Stimulated activated CD4-positive, alpha-beta T cell treated with anti-CD3 and anti-CD28 coated beads, Interleukin-1b, Interleukin-23, amount 100 ng/mL, for 1 hour (primary cell): Measurements from ENCODE around the gene DBR1.
"Not testable (repeated sequence)": the region's sequence is repeated elsewhere in the genome, so short reads cannot be mapped to it uniquely, and the experiment has no call there.

Source experiments
- DNase-seq, 2 donors: peaks; one replicate each; pipeline ENCODE4 v3.0.0-alpha.2; 2020; ENCODE audit warnings: low read depth in 2 of 2

DBR1 gene

DNA sequence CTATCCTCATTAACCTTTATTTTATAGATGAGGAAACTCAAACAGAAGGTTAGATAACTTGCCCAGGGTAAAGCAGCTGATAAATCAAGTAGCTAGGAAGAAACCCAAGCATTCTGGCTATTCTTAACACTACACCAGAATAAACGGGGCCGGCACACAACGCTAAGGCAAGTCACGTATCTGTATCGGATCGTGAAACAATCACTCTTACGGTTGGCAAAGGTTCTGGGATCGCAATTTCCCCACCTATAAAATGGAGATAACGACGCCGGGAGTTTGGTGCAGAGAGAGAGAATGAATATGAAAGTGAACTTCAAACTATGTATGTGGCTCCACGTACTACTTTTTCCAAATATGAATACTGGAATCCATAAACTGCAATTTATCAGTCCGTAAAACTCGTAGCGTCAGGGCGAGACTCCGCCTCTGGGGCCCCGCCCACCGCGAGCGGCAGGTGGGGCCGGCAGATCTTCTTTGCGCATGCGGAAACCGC, 12.1 kb upstream of the DBR1 start:
- DNase-seq, result peak; percentile 74 to 79

DNA sequence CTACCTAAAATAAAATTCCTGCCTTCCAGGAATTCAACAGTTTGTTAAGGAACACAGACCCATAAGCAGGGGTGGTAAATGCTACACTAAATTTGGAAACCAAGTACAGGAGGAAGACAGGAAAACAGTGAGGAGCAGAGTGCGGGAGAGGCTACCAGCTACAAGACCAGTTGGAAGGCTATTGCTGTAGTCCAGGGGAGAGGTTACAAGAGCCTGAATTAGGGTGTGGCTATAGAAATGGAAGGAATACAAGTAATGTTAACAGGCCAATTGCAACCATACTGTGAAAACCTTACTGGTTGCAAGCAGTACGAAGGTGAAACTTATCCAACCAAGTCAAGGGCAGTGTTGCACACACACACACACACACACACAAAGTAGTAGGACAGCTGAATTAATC, 11.5 kb upstream of the DBR1 start:
- no peak for DNase-seq

DNA sequence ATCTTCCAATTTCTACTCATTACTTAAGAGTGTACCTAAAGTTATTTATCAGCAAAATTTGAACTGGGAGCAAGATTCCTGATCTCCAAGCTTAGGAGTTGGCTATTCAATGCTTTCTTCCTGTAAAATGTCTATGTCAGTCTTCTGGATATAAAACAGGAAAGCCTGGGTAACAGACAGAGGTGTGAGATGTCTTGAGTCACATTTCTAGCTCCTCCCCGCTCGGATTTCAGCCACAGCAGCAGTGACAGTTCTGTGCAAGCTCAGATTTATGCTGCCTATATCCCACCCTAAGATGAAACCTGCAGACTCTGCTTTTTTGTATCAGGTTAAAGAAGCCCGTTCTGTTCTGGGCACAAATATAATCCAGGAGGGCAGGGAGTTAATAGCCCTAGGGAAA, 10.3 kb upstream of the DBR1 start:
- DNase-seq, result no peak

DNA sequence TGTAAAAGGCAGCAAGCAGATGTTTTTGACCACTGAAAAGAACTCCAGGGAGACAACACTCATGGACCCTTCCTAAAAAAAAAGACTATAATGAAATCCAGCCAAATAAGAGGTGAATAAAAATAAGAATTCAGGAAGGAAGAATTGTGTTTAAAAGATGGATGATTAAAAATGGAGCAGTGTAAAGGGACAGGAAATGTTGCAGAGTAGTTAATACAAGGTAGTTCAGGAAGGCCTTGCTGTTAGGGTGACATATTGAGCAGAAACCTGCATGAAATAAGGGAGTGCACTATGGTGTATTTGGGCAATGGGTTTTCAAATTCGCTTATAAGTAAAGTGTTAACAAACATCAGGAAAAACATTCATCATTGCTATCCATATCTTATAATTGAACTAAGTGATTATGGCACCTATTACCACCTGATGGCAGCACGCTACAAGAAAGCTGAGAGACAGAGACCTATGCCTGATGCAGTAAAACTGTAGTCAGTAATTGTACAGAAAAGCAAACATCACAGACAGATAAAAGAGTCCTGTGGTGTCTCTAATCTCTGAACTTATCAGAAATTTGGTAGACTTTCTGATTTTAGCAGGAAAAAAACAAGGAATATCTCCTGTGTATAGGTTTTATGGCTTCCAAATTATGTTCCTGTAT, 5.8 kb upstream of the DBR1 start:
- no peak for DNase-seq

DNA sequence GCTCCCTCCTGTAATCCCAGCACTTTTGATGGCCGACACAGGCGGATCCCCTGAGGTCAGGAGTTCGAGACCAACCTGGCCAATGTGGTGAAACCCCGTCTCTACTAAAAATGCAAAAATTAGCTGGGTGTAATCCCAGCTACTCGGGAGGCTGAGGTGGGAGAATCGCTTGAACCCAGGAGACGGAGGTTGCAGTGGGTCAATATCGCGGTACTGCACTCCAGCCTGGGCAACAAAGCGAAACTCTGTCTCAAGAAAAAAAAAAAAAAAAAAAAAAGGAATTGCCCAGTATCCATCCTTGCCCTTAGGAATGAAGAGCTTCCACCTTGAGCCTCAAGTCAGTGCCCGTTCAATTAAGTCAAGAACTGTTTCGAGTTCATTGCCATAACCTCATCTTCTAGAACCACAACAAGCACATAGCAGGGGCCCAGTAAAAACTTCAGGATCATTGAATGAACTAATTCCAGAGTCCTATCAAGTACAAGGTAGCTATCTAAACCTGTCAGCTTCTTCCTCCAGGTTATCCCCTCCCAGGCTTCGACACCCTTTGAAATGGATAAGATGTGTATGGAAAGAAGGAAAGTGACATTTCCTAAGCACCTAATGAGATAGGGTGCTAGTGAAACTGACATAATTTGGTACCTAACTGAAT, 826 bp downstream of the DBR1 start:
- no peak for DNase-seq

DNA sequence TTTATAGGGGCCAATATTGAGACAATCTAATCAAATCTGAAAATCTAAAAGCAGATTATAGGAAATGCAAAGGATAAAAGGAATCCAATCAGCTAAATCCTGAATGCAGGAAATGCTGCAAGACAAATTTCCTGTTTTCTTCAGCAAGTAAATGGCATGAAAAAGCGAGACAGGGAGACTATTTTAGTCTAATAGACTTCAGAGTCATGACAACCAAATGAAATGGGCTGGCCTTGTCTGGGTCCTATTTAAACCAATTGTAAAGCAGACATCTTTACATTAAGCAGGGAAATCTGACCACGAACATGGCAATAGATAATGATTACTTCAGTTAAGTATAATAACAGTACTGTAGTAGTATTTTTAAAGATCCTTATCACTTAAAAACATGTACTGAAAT, 2.1 kb downstream of the DBR1 start:
- no peak for DNase-seq

DNA sequence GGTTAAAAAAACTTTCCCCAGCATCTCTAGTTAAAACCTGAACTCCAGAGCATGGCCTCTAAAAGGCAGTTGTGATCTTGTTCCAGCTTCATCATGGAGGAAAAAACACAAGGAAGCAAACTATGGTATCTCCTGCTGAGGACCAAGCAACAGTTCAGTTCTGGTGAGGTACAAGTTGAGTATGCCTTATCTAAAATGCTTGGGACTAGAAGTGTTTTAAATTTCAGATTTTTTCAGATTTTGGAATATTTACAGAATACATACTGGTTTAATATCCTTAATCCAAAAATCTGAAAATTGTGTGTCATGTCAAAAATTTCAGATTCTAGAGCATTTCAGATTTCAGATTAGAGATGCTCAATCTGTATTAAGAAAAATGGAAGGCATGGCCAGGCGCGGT, 9.7 kb downstream of the DBR1 start:
- no peak for DNase-seq

DNA sequence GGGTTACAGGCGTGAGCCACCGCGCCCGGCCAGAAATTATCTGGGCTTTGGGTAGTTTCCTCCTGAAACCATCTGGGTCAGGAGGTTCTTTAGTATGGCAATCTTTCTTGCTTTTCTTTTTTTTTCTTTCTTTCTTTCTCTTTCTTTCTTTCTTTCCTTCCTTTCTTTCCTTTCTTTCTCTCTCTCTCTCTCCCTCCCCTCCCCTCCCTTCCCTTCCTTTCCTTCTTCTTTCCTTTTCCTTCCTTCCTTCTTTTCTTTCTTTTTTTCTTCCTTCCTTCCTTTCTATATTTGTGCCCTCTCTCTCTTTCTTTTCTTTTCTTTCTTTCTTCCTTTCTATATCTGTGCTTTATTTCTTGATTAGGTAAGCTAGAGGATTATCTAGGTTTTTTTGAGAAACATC, 17.0 kb downstream of the DBR1 start:
- DNase-seq, result no peak

DNA sequence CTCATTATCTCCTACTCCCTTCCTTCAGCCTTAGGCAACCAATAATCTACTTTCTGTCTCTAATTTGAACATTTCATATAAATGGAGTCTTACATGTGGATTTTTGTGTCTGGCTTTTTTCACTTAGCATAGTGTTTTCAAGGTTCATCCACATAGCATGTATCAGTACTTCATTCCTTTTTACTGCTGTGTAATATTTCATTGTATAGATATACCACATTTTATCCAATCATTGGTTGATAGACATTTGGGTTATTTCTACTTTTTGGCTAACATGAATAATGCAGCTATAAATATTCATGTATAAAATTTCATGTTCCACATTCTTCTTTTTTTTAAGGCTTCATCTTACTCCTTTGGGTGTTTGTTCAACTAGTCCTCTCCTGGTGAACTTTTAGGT, 20.2 kb downstream of the DBR1 start:
- DNase-seq, result no peak

DNA sequence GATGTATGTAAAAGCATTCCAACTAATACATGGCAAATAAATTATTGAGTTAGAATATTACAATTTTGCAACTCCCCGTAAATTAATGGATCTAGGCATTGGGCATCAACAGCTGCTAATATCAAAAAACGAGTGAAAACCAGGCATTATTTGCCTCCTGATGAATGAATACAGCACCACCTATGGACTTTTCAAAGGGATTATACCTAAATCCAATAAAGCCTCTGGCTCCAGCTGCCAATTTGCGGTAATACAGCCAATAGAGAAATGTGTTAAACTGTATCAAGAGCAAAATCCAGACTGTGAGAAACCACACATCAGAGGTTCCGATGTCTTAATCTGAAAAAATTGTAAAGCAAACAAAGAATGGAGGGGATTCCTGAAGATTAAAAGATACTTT, 26.2 kb downstream of the DBR1 start:
- DNase-seq, result no peak

DNA sequence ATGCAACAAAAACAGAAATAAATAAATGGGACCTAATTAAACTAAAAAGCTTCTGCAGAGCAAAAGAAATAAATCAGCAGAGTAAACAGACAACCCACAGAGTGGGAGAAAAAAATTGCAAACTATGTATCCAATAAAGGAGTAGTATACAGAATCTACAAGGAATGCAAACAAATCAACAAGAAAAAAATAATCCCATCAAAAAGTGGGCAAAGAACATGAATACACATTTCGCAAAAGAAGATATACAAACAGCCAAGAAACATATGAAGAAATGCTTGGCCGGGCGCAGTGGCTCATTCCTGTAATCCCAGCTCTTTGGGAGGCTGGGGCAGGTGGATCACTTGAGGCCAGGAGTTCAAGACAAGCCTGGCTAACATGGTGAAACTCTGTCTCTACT, 32.5 kb downstream of the DBR1 start:
- DNase-seq, result not testable (repeated sequence)

DNA sequence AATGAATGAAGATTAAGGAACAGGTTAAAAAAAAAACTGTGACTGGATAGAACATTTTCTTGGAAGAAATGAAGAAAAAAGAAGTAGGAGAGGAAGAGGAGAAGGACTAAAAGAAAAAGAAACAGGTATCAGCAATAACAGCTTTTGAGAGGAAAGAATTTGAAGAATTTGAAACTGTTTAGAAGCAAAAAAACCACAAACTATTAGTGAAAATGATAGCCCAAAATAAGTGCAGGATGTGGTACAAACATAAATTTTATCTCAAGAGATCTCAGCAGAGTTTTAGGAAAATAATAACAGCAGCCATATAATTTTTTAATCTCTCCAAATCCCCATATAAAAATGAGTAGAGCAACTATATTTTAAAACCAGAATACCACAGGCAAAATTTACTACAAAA, 33.8 kb downstream of the DBR1 start:
- DNase-seq, result no peak

DNA sequence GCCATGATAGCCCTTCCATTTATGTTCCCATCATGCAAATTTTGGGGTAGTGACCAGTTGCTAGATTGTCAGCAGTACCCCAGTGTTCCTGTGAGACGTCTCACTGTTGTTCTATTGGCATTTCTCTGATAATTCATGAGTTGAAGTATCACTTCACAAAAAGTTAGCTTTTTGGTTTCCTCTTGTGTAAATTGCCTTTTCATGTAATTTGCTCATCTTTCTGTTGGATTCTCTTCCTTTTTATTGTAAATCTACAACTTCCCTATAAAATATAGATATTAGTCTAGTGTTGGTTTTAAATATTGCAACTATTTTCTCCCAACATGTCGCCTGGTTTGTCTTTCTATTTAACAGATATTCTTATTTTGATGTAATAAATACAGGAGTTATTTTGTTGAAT, 35.0 kb downstream of the DBR1 start:
- DNase-seq, result no peak

DNA sequence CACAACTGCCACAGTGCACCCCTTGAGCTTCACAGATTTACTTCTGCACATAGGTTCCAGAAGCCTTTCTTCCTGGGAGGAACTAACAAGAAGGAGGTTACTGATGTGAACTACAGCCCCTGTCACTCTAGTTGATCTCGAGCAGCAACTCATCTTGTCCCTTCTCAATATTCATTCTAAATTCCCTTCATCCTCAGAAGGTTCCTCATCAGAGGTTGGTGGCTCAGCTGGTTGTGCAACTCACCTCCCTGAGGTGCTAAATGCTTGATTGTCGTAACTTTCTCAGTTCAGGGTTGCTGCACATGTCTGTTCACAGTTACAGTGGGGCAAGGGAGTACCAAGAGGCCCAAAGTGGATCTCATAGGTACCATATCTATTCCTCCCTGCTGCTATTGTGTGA, 36.9 kb downstream of the DBR1 start:
- no peak for DNase-seq

DNA sequence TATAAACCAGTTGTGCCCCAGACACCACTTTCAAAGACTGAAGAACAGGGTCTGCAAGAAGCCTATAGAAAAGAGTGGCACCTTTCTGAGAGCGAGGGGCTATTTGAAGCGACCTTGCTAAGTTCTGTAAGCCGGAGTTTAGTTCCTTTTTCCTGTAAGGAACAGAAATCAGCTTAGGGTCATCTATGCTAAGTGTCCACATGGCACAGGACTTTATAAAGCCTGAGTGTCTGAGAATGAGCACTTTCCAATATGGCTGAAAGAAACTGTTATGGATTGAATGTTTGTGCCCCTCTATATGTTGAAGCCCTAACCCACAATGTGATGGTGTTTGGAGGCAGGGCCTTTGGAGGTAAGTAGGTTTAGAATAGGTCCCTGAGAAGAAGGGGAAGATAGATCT, 38.5 kb downstream of the DBR1 start:
- DNase-seq, result no peak

DNA sequence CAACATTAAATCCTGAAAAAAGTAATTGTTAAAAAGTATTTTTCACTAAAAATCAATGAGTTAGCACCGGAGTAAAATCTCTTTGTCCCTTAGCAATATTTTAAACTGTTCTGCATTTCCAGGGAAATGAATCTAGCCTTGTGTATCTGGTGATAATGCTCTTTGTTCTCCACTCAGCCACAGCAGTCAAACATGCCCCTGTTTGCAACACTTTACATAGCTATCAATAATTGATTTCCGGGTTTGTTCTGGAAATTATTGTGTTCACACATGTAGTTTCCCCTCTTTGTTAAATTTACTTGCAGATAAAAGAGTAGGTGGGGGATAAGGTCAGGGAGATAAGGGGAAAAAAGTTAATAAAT, 38.9 kb downstream of the DBR1 start:
- DNase-seq, result no peak

DNA sequence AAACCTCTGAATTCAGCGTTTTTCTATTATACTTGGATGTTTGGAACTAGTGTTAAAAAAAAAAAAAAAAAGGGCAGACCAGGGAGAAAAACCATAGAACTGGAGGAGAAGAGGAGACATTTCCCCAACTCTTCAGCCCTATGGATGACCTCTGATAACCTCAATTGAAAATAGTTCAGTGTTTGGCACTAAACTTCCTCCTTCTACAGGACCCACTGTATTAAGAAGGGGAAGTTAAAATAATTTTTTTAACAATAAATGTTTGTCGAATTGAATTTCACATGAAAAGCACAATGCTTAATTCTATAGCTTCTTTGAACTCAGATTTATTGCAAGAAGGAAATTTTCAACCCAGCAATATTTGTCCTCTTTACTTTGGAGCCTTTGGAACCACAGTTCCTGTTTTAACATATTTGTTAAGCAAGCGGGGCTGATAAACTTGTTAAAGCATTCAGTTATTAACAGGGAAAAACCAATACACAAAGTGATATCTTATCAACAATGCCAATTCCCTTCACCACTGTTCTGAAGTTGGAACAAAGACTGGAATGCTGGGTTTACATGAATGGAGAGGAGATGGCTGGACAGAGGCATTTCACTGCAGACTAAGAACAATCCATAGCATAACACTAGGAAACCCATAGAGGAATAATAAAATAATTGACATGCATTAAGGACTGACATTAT, 39.4 kb downstream of the DBR1 start:
- DNase-seq, result no peak

DNA sequence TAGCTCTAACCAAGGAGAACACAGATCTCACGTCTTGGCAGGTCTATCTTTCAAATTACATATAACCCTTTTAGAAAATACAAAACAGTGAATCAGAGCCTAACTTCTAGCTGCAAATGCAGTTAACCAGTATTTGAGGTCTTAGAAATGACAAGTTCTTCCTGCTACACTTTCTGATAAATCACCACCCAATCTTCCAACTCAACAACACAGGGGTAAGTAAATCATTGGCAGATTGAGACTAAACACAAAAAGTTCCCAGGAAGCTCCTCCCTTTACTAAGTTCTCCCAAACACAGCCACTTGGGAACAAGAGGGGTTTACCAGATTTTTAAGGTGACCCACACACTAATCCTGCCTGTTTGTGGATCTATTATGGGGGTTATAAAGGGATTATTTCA, 42.5 kb downstream of the DBR1 start, which contains the start of gene A4GNT:
TSS of gene A4GNT (minus strand) at position 152 of the 400 bp plus-strand sequence. CDS start 1,134 bp downstream, outside the sequence.
- DNase-seq, result no peak

DNA sequence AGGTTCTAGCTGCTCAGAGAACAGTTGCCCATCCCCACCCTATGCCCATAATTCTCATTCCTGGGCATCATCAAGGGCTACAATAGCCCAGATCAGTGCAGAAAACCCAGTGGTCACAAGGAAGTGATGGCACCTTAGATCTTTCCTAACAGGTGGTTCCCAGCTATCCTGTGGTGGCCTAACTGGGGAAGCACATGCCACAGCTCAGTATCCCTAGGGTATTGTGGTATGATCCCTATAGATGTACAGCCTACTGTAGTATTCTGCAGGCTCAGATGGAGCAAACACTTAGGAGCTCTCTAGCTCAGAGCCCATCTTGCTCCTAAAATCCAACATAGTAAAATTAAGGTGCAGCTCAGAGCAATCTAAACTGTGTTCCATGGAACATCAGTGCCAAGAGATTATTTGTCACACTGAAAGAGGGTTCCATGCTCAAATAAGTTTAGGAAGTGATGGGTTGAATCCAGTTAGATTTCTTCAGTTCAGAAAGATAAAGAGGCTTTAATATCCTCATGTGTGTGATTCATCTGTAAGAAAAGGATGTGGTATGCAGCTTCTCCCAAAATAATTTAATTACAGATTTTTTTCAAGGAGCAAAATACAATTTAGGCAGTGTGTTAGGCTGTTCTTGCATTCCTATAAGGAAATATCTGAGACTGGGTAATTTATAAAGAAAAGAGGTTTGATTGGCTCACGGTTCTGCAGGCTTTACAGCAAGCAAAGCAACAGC, 46.9 kb downstream of the DBR1 start:
- DNase-seq, result no peak

DNA sequence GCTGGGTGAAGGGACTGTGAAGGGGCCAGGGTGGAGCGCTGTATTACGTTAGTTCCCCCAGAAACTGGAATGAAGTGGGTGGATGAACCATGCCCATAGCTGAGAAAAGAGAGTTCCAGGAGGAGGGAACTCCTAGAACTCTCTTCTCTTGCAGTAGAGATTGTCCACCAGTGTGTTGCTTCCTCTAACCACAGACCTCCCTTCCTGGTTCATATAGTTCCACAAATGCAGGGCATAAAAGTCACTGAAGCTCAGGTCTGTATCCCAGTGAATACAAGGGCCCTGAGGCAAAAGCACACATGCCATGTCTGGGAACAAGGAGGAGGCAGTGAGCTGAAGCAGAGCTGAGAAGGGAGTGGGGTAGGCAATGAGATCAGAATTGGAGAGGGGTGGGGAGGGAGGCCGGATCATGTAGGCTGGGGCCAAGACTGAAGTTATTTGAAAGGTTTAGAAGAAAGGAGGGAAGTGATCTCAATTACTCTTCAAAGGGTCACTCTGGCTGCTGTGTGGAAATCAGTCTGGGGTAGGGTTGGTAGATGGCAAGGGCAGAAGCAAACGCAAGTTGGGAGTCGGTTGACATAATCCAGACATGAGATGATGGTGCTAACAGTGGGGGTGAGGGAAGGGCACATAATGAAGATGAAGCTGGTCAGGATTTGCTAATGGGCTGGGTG, 49.0 kb downstream of the DBR1 start:
- DNase-seq, result no peak

DNA sequence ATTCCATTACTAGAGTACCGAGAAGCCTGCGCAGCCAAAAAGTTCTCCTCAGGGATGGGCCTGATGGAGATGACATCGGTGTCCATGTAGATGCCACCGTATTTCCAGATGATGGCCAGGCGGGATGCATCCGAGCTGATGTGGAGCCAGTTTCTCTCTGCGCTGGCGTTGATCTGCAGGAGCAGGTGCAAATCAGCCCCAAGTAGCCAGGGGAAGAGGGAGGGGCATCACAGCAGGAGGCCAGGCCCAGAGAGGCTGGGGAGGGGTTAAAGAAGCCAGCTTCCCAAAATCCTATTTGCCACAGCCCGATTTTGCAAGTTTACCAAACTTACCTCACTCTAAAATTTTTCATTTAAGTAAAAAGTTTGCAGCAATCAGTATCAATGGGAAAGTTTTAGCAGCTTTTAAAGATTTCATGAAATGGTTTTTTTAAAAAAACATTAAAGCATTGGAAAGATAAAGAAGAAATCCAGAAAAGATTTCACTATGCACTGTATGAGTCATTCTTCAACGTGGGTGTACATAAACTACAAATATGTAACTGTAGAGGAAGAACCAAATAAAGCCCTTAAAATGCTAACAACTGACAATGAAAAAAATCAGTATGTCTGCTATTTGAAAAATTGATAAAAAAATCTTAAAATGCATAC, 49.9 kb downstream of the DBR1 start:
- DNase-seq, result no peak
